BLaER1 treated with 17β-estradiol and CSF1 and Interleukin-3, amounts not matched to agents 10 nM and 100 nM (cell line): ENCODE data around the gene PABPC1L.
A peak's percentile ranks its signal among the peaks of the same experiment; 100 is the strongest.

Experiments used
- H3K27ac ChIP-seq, 11 experiments: shearing (Covaris generic); formaldehyde crosslinking; 2 replicates each; pipeline ENCODE4 v1.8.1; 2022
- H3K27me3 ChIP-seq, 11 experiments: shearing (Covaris generic); formaldehyde crosslinking; 2 replicates each; pipeline ENCODE4 v1.8.1; 2022
- H3K36me3 ChIP-seq, 11 experiments: shearing (Covaris generic); formaldehyde crosslinking; 2 replicates each; pipeline ENCODE4 v1.8.1; 2022
- H3K4me1 ChIP-seq, 10 experiments: shearing (Covaris generic); formaldehyde crosslinking; 2 replicates each; pipeline ENCODE4 v1.8.1; 2022
- H3K4me2 ChIP-seq, 11 experiments: shearing (Covaris generic); formaldehyde crosslinking; 2 replicates each; pipeline ENCODE4 v1.8.1; 2022
- H3K4me3 ChIP-seq, 10 experiments: shearing (Covaris generic); formaldehyde crosslinking; 2 replicates each; pipeline ENCODE4 v1.8.1; 2022
- H3K9ac ChIP-seq, 11 experiments: shearing (Covaris generic); formaldehyde crosslinking; 2 replicates each; pipeline ENCODE4 v1.8.1; 2022
- H3K9me3 ChIP-seq, 11 experiments: shearing (Covaris generic); formaldehyde crosslinking; replicated peaks in 1 of 11; 2 replicates each; pipeline ENCODE4 v1.8.1; 2022
- H4K20me1 ChIP-seq, 11 experiments: shearing (Covaris generic); formaldehyde crosslinking; 2 replicates each; pipeline ENCODE4 v1.8.1; 2022
- Cebpa-rat ChIP-seq, 11 experiments: shearing (Covaris generic); IDR thresholded peaks; 2 replicates each; pipeline ENCODE4 v1.8.1; 2022

The PABPC1L gene

DNA sequence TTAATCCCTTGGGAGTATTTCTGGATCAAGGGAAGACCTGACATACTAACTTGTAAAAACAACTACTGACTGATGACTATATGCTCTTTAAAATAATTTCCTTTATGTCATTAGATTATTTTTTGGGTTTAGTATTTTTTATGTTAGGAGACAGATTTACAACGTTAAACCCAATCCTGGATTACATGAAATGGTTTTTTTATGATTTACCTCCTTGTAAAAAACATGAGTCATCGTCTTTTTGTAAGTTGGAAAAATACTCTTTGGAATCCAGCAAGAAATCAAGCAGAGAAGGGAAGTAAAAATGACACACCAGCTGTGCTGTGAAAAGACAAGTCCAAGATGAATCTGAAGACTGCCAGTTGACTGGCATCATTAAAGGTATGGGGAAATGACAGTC, 63.2 kb downstream of the PABPC1L start:
- H3K9me3 ChIP-seq = no peaks in the 10 kb centered on the region
- no peak overlapping the region for H3K27ac ChIP-seq
- H3K27me3 ChIP-seq = no peaks in the 10 kb centered on the region
- peak overlapping the region in 2 of 11 experiments; percentile 34 to 38; a peak in 4 of 22 replicates for H3K4me2 ChIP-seq
- TF ChIP-seq Cebpa-rat (IDR thresholded peaks at IDR 0.05) = no peak
- H3K36me3 ChIP-seq = peaks cover 49 to 71% (median 58%) of the 10 kb centered on the region in 11 experiments
- no peak overlapping the region for H3K4me3 ChIP-seq
- H3K4me1 ChIP-seq = peaks cover 40 to 79% (median 48%) of the 10 kb centered on the region in 10 experiments
- no peak overlapping the region for H3K9ac ChIP-seq
- peaks cover 0 to 31% (median 16%) of the 10 kb centered on the region in 11 experiments; a peak in 11 of 22 replicates for H4K20me1 ChIP-seq

DNA sequence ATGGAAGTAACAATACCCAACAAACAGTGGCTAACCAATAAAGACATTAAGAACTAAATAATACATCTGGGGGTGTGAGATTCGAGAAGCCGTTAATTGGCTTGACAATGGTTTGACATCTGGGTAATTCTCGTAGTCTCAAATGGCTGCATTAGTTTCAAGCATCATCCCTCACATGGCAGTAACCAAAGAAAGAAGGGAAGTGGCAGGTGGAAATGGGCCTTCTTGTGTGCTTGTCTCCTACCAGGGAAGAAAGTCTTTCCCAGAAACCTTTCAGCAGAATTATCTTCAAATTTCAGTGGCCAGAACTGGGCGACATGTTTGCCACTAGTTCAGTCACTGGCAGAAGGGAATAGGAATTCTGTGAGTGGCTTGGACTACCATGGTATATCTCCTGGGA, 66.8 kb downstream of the PABPC1L start:
- Histone ChIP-seq H3K9ac (no peak overlapping the region), H3K4me2 (peak overlapping the region in 4 of 11 experiments; percentile 21 to 93 (median 86); a peak in 4 of 22 replicates), H4K20me1 (0 out of 22 replicates have a peak, but pooled peaks cover 0 to 1% (median 0%) of the 10 kb centered on the region in 11 experiments), H3K9me3 (no peaks in the 10 kb centered on the region), H3K27ac (peak overlapping the region in 2 of 11 experiments; percentile 6 to 18; a peak in 2 of 22 replicates), H3K27me3 (no peaks in the 10 kb centered on the region), H3K4me3 (no peak overlapping the region), H3K36me3 (peaks cover 65 to 91% (median 77%) of the 10 kb centered on the region in 11 experiments), H3K4me1 (peaks cover 27 to 72% (median 39%) of the 10 kb centered on the region in 10 experiments)
- no peak for TF ChIP-seq Cebpa-rat (IDR thresholded peaks at IDR 0.05)

DNA sequence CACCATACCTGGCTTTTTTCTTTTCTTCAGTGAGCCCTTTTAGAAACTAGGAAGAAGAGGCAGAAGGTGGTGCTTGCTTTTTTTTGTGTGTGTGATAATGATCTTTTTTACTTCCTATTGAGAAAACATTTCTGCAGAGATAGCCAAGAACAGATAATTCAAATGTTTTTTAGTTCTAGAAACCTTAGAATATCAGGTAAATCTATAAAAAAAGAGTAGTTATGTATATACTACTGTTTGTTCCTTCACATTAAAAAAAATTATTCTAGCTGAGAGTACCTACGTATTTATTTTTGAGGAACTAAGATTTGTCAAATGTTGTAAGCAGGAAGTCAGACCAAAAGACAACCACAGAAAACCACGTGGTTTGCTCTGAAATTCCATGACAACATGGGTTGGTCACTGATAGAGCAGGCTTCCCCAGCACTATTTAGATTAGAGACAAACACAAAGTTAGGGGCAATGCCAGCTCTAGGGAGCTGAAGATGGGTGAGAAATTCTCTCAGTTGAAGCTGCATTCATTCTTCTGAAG, 69.3 kb downstream of the PABPC1L start:
- Histone ChIP-seq H3K9me3 (no peaks in the 10 kb centered on the region), H3K4me3 (peak overlapping the region in 9 of 10 experiments; percentile 22 to 47 (median 39); a peak in 14 of 20 replicates), H3K4me1 (peaks cover 36 to 63% (median 49%) of the 10 kb centered on the region in 10 experiments), H3K4me2 (peak overlapping the region; percentile 57 to 93 (median 85)), H3K36me3 (peaks cover 62 to 89% (median 73%) of the 10 kb centered on the region in 11 experiments), H4K20me1 (no peaks in the 10 kb centered on the region), H3K27ac (peak overlapping the region; percentile 82 to 94 (median 91)), H3K27me3 (no peaks in the 10 kb centered on the region), H3K9ac (peak overlapping the region; percentile 71 to 81 (median 78); a peak in 21 of 22 replicates)
- TF ChIP-seq Cebpa-rat (IDR thresholded peaks at IDR 0.05) = no peak

DNA sequence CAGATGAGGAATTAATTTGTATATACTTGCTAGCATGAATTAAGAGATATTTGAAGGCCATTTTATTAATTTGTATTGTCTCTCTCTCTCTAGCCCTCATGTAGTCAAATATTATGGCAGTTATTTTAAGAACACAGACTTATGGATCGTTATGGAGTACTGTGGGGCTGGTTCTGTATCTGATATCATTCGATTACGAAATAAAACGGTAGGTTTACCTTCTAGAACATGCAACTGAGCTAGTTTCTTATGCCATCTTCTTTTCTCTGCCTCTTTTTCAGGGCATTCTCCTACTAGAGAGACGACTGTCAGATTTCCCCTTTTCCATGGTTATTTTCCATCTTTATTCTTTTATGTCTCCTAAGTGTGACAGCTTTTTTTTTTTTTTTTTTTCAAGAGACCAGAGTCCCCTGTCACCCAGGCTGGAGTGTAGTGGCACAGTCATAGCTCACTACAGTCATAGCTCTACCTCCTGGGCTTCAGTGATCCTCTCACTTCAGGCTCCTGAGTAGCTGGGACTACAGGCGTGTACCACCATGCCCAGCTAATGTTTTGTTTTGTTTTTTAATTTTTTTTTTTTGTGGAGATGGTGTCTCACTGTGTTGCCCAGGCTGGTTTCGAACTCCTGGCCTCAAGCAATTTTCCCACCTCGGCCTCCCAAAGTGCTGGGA, 72.0 kb downstream of the PABPC1L start:
- Histone ChIP-seq H3K4me1 (peaks cover 39 to 63% (median 50%) of the 10 kb centered on the region in 10 experiments), H3K27me3 (no peaks in the 10 kb centered on the region), H3K36me3 (peaks cover 64 to 89% (median 73%) of the 10 kb centered on the region in 11 experiments), H3K4me3 (no peak overlapping the region), H3K9me3 (no peaks in the 10 kb centered on the region), H3K4me2 (no peak overlapping the region), H3K27ac (peak overlapping the region in 1 of 11 experiments; percentile 49; a peak in 2 of 22 replicates), H4K20me1 (no peaks in the 10 kb centered on the region), H3K9ac (no peak overlapping the region)
- TF ChIP-seq Cebpa-rat (IDR thresholded peaks at IDR 0.05) = no peak

DNA sequence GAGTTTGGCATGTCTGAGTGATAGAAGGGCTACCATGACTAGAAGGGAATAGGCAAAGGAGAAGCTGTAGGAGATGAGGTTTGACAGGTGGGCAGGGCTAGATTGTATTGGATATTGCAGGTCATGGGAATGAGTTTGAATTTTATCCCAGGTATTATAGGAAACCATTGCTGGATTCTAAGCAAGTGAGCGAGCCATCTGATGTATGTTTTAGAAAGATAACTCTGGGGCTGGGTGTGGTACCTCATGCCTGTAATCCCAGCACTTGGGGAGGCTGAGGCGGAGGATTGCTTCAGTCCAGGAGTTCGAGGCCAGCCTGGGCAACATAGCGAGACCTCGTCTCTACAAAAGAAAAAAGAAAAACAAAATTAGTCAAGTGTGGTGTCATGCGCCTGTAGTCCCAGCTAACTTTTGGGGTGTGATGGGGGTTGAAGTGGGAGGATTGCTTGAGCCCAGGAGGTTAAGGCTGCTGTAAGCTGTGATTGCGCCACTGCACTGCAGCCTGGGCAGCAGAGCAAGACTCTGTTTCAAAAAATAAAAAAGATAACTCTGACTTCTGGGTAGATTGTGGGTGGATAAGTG, 73.3 kb downstream of the PABPC1L start:
- H3K9ac ChIP-seq = no peak overlapping the region
- peak overlapping the region; percentile 4 to 58 (median 41); a peak in 18 of 22 replicates for H3K4me2 ChIP-seq
- no peaks in the 10 kb centered on the region for H4K20me1 ChIP-seq
- peaks cover 76 to 89% (median 81%) of the 10 kb centered on the region in 11 experiments for H3K36me3 ChIP-seq
- peaks cover 31 to 50% (median 40%) of the 10 kb centered on the region in 10 experiments for H3K4me1 ChIP-seq
- no peaks in the 10 kb centered on the region for H3K9me3 ChIP-seq
- no peaks in the 10 kb centered on the region for H3K27me3 ChIP-seq
- H3K4me3 ChIP-seq = no peak overlapping the region
- TF ChIP-seq Cebpa-rat (IDR thresholded peaks at IDR 0.05) = peak in 4 of 11 experiments; percentile 26 to 76 (median 44); a peak in 4 of 22 replicates
- H3K27ac ChIP-seq = peak overlapping the region in 5 of 11 experiments; percentile 3 to 34 (median 17); a peak in 6 of 22 replicates

DNA sequence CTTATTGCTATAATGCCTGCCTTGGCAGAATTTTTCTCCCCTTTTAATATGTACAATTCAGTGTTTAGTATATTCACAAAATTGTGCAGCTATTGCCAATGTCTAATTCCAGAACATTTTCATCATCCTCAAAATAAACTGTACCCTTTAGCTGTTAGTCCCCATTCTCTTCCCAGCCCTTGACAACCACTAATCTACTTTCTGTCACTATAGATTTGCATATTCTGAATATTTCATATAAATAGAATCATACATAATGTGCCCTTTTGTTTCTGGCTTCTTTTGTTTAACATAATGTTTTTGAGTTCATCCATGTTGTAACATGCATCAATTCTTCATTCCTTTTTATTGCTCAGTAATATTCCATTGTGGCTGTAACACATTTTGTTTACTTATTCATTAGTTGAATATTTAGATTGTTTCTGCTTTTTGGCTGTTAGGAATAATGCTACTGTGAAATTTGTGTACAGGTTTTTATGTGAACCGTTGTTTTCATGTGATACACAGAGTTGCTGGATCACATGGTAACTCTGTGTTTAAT, 78.8 kb downstream of the PABPC1L start:
- H3K4me2 ChIP-seq = no peak overlapping the region
- H4K20me1 ChIP-seq = peaks cover 0 to 11% (median 0%) of the 10 kb centered on the region in 11 experiments; a peak in 2 of 22 replicates
- H3K9ac ChIP-seq = no peak overlapping the region
- H3K27ac ChIP-seq = no peak overlapping the region
- H3K4me1 ChIP-seq = peaks cover 12 to 59% (median 33%) of the 10 kb centered on the region in 10 experiments
- no peaks in the 10 kb centered on the region for H3K27me3 ChIP-seq
- no peaks in the 10 kb centered on the region for H3K9me3 ChIP-seq
- peaks cover 57 to 91% (median 68%) of the 10 kb centered on the region in 11 experiments for H3K36me3 ChIP-seq
- TF ChIP-seq Cebpa-rat (IDR thresholded peaks at IDR 0.05) = no peak
- H3K4me3 ChIP-seq = no peak overlapping the region
